ENCODE data around the gene EEF2K. TPM values are rescaled to one million over a fixed set of nuclear protein-coding genes. Genes with fewer than 3 reads are reported as not detected.

The EEF2K gene
- total RNA-seq, 4 donors from 2014 or later = 14.7 to 59.9 (median 26.4) TPM

DNA sequence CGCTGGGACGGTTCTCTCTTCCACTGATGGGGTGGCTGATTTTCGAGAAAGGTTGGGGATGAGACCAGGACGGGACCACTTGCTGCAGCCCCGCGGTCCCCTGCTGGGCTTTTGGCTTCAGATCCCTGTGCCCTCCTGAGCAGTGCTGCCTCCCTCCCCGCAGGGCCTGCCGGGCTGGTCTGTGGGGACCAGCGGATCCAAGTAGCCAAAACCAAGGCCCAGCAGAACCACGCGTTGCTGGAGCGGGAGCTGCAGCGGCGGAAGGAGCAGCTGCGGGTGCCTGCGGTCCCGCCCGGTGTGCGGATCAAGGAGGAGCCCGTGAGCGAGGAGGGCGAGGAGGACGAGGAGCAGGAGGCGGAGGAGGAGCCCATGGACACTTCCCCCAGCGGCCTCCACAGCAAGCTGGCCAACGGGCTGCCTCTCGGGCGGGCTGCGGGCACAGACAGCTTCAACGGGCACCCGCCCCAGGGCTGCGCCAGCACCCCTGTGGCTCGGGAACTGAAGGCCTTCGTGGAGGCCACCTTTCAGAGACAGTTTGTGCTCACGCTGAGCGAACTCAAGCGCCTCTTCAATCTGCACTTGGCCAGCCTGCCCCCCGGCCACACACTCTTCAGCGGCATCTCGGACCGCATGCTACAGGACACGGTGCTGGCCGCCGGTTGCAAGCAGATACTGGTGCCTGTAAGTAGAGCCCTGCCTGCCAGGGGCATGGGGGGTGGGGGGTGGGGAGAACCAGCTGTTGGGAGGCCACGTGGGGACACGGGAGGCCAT is 119.7 kb downstream of the EEF2K start:
- TF ChIP-seq, protein P1, sequence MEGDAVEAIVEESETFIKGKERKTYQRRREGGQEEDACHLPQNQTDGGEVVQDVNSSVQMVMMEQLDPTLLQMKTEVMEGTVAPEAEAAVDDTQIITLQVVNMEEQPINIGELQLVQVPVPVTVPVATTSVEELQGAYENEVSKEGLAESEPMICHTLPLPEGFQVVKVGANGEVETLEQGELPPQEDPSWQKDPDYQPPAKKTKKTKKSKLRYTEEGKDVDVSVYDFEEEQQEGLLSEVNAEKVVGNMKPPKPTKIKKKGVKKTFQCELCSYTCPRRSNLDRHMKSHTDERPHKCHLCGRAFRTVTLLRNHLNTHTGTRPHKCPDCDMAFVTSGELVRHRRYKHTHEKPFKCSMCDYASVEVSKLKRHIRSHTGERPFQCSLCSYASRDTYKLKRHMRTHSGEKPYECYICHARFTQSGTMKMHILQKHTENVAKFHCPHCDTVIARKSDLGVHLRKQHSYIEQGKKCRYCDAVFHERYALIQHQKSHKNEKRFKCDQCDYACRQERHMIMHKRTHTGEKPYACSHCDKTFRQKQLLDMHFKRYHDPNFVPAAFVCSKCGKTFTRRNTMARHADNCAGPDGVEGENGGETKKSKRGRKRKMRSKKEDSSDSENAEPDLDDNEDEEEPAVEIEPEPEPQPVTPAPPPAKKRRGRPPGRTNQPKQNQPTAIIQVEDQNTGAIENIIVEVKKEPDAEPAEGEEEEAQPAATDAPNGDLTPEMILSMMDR (IDR thresholded peaks at IDR 0.05) = no peak
- ATAC-seq (ENCODE audit: low FRiP score) = no peak
- no peak for DNase-seq (ENCODE audit: low spot score)

- DNase-seq (ENCODE audit: low spot score) (no peak), ATAC-seq (ENCODE audit: low FRiP score) (no peak)
- TF ChIP-seq, protein P1 (IDR thresholded peaks at IDR 0.05) = no peak
Observed at GRCh38 chr16:22326369-22326652, 120.2 kb downstream of the EEF2K start.

GRCh38 chr16:22326771-22327445 is 120.8 kb downstream of the EEF2K start:
- DNase-seq (ENCODE audit: low spot score) (no peak), ATAC-seq (ENCODE audit: low FRiP score) (no peak)
- TF ChIP-seq, protein P1 (IDR thresholded peaks at IDR 0.05) = no peak

DNA sequence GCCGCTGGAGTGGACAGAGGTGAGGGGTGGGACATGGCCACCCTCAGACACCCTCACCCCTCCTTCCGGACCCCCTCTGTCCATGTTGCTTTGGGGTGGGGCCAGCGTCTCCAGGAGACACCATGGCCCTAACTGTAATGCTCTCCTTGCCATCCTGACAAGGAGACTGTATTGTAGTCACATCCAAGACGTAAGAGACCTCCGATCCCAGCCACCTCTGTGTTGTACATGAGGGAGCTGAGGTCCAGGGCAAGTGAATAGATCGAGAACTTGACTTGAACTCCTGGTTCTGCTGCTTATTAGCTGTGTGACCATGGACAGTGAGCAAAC is 121.3 kb downstream of the EEF2K start:
- TF ChIP-seq, protein P1 (IDR thresholded peaks at IDR 0.05) = no peak
- ATAC-seq (ENCODE audit: low FRiP score) (no peak), DNase-seq (ENCODE audit: low spot score) (no peak)

- ATAC-seq (ENCODE audit: low FRiP score) = no peak
- TF ChIP-seq, protein P1 (IDR thresholded peaks at IDR 0.05) = no peak
- DNase-seq (ENCODE audit: low spot score) = no peak
Observed at GRCh38 chr16:22328081-22328725, 122.1 kb downstream of the EEF2K start.

- ATAC-seq (ENCODE audit: low FRiP score) (no peak), DNase-seq (ENCODE audit: low spot score) (no peak)
- TF ChIP-seq, protein P1 (IDR thresholded peaks at IDR 0.05) = no peak
Observed at GRCh38 chr16:22329199-22329695, 123.2 kb downstream of the EEF2K start.
